HG02678 (cell line): ENCODE measurements around the gene PROX1.

Experiments used
- ATAC-seq: cut with Tn5 transposase; IDR thresholded peaks from one replicate; pipeline ENCODE4 v1.9.1; 2021; ENCODE audit warnings: mild to moderate bottlenecking, moderate library complexity; ENCODE audit not compliant: unreplicated experiment

PROX1 gene

DNA sequence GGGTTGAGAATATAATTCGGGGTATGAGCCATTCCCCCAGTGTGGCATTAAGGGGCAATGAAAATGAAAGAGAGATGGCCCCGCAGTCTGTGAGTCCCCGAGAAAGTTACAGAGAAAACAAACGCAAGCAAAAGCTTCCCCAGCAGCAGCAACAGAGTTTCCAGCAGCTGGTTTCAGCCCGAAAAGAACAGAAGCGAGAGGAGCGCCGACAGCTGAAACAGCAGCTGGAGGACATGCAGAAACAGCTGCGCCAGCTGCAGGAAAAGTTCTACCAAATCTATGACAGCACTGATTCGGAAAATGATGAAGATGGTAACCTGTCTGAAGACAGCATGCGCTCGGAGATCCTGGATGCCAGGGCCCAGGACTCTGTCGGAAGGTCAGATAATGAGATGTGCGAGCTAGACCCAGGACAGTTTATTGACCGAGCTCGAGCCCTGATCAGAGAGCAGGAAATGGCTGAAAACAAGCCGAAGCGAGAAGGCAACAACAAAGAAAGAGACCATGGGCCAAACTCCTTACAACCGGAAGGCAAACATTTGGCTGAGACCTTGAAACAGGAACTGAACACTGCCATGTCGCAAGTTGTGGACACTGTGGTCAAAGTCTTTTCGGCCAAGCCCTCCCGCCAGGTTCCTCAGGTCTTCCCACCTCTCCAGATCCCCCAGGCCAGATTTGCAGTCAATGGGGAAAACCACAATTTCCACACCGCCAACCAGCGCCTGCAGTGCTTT, 9.4 kb downstream of the PROX1 start:
- ATAC-seq, result no peak

DNA sequence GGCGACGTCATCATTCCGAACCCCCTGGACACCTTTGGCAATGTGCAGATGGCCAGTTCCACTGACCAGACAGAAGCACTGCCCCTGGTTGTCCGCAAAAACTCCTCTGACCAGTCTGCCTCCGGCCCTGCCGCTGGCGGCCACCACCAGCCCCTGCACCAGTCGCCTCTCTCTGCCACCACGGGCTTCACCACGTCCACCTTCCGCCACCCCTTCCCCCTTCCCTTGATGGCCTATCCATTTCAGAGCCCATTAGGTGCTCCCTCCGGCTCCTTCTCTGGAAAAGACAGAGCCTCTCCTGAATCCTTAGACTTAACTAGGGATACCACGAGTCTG, 10.0 kb downstream of the PROX1 start:
- no peak for ATAC-seq

DNA sequence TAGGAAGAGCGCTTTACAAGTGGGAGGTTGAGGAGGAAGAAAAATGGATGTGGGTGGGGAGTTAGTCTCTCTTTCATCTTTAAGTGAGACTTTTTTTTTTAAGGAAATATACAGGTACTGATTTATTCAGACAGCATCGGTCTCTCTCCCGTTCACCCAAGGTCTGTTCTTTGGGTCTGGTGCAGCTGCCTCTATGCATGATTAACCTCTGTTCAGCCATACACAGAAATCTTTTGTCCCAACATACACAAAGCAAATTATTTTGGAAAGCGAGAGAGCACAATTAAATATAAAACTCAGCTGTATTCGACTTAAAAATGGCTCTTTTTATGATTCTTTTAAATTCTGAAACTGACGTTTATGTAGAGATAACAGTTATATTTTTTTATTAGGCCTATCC, 11.0 kb downstream of the PROX1 start:
- no peak for ATAC-seq

DNA sequence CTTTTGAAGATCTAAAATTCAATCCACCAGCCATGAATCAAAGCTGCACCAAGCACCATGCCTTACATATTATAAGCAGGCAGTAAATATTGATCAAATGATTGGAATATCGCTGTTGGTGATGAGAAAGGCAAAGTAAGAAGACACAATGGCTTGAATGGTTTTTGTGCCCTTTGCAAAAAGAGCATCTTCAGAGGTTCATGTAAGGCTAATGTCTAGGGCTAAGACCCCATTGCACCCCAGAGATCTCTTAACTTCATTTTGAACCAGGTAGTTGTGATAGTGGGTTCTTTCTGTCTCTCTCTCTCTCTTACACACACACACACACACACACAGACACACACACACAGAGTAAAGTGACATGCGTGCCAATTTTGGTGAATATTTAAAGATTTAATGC, 12.0 kb downstream of the PROX1 start:
- ATAC-seq, result no peak

DNA sequence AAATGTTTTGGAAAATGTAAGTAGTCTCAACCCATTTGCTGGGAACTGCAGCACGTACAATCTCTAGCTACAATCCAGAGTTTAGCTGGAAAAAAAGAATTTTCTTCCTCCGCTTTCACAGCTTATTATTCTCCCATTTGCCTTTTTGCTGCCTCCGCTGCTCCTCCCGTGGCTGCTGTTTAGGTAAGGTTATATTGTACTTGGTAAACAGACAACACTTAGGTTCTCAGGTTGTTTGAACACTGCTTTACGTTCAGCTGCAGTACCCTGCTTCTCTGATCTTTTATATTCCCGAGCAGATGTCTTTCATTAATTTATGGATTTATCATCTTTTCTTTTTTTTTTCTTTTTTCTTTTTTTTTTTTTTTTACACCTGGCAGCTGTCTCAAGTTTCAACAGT, 14.3 kb downstream of the PROX1 start:
- ATAC-seq, result no peak

DNA sequence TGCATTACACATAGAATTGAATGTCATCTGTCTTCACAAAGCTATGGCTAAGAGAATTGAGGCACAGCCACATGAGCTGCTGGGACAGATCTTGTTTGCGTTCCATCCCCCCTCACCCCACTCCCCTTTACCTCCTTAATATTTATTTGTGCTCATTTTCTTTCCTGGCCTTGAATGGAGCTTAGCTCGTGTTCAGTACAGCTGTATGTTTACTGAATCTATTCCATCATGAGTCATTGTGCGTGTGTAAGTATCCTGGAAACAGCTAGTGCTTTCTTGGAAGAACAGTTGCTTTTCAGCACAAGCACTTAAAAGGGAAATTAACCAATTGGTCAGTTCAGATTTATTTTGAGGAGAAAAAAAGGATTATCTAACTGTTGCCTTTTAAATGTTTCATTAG, 14.7 kb downstream of the PROX1 start:
- ATAC-seq, result no peak

DNA sequence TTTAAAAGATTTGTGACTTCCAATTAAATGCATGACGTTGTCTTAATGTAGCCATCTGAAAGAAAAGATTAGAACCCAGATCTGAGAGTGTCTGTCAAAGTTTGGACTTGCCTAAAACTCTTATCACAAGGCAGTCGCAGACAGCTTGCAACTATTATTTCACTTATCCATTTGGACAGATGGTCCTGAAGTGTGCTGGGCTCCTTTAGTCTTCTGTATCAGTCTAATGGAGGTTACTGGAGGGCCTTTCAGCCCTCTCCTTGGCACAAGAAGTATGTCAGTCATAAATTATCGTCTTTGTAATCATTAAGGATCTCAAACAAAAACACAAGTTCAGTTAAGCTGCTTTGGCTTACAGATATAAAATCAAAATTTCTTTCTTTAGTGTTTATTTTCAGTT, 15.5 kb downstream of the PROX1 start:
- ATAC-seq, result no peak

DNA sequence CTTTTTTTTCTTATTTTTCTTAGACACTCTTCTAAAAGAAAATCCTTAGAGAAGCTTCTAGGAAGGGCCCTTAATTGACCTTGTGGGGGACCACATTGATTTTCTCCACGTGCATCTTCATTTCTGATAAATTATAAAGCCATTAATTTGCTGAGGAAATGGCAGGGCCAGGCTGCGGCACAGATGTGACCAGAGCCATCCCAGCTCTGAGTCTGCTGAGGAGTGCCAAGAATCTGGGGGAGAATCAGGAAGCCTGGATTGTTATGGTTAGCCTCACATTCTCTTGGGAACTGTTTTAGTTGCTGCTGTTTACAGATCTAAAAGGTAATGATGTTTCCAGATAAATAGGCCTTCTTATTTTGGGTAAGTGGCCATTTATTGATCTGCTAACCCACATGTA, 16.2 kb downstream of the PROX1 start:
- ATAC-seq, result no peak

DNA sequence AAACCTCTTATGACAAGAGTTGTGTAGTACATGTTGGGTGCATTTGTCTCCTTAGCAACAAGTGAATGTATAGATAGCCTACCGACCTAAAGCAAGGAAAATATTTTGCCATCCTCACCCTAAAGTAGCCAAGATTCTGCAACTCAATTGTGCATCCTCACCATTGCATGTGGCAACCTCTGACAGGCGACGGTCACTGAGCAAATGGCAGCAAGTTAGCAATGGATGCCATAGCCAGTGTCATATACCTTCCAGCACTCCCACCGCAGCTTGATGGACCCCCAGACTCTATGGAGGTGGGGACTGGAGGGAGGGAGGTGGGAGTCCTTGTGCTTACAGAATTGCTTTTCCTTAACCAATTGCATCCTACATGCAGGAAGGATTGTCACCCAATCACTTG, 17.0 kb downstream of the PROX1 start:
- no peak for ATAC-seq

DNA sequence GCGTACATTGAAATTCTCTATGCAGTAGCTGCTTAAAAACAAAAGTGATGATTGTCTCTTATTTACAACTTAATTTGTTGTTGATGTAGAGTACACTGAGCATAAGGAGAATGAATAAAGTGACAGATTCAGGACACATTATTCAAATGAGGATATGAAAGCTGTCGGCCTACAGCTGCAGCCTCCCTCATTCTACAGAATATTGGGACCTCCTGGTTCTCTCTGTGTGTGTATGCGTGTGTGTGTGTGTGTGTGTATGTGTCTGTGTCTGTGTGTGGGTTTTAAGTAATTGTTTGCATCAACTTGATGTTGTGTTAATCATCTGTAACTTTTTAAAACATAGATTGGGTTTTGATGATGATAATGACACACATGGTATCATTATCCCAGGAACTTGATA, 17.9 kb downstream of the PROX1 start:
- ATAC-seq, result no peak

DNA sequence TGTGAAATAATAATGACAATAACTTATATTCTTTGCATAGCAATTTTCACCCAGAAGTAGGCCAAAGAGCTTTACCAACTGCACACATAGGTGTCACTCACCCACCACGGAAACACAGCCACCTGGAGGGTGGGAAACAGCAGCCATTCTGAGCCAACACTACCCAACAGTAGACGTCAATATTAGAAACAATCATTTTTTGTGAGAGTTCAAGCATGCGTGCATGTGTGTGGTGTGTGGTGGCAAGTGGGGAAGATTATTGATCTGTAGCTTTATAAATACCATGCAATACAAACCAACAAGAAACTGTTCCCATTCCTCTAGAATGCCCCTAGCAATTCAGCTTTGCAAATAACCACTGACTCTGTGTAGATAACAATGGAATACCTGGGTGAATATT, 19.1 kb downstream of the PROX1 start:
- ATAC-seq, result no peak

DNA sequence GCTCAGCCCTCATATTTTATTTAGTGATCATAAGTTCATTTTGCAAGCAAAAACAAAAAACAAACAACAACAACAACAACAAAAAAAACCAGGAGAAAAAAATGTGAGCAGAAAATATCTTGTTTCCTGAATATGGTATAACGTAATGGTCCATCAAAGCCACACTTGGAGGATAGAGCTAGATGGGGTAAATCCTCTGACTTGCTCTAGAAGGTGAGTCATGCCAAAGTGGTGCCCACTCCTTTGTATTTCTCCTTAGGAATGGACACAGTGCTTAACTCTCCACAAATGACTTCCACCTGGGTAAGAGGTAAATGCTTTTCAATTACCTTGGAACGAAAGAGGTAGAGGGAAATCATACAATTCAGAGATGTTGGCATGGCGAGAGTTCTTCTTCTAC, 20.6 kb downstream of the PROX1 start:
- ATAC-seq, result no peak

DNA sequence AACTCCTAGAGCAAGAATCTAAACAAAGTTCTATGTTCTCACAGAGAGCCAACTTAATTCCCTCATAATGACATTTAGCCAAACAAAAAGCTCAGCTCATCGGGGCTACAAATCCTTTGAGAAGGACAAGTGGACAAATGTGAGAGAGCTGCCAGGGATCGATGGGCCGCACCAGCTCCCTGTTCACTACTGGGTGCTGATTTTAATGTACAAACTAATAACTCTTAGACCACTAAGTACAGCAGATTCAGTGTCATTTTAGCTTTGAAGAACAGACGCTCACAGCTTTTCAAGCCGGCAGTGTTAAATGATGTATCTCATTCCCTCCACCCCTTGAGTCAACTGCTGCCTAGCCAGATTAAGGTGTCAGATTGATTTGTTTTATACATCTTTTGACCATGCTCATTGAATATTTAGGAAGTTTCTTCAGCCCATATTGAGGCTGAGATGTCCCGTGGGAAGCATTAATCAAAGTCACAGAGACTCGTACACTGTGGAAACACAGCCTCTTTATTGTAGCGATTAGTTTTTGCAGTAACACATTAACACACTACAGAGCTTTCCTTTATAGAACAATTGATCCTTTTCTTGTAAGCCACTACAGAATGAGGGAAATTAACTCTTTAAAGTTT, 21.1 kb downstream of the PROX1 start:
- ATAC-seq, result no peak

DNA sequence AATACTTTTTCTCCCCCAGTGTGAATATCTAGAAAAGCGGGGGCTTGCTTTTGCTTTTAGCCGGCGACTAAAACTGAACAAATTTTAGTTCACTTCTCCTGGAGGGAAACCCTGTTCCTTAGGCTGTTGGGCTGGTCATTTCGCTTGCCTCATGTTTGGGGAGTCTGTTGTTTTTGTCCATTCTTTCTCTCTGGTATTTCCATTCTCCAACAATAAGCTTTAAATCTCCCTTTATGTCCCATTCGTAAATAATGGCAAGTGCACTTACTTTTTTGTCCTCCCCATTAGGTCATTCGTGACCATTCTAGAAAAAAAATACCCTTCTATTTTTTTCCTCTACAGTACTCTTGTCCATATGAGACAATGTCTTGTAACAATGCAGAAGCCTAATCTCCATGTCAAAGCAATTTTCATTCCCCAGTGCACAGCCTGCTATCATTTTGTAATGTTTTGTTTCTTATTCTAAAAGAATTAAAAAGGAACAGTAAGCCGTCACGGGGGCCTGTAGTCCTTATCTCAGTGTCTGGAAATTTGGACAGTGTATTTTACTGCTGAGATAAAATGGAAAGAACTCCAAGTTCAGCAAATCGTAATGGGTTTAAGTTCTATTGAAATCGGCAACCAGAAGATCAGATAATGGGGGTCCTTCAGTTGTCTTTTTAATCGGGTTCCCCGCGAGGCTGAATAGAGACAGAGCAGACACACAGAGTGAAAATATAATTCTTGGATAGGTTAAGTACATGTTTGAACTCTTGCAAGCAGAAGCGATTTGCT, 21.8 kb downstream of the PROX1 start:
- ATAC-seq, result no peak

DNA sequence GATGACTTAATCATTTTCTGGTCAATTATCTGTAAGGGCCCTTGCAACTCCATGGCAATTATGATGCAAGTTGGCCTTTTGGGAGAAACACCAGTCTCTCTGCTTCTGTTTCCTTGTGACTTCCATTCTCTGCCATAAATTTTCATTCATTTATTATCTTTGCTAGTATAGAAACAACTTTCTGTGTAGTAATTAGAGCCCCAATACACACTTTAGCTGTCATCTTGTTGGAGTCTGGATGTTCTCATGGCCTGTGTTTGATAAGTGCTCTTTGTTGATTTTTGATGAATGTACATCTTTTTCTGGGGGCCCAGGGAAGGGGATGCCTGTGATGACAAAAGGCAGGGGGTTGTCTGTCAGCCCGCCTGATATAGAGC, 22.4 kb downstream of the PROX1 start:
- ATAC-seq, result no peak

DNA sequence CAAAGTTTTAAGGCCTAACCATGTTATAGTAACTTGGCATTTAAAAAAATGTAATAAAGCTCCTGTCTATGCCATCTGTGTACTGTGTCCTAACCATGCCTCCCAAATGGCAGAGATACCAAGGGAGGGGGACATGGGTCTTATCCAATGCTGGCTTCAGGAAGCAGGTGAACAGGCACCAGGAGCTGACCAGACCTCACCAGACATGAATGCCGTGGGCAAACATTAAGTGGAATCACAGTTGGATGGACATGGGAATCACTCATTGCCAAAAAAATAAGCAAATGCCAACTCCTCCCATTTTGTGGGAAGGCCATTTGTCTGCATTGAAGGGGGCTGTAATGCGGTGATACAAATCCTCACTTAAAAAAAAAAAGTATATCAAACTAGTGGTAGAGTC, 22.9 kb downstream of the PROX1 start:
- no peak for ATAC-seq

DNA sequence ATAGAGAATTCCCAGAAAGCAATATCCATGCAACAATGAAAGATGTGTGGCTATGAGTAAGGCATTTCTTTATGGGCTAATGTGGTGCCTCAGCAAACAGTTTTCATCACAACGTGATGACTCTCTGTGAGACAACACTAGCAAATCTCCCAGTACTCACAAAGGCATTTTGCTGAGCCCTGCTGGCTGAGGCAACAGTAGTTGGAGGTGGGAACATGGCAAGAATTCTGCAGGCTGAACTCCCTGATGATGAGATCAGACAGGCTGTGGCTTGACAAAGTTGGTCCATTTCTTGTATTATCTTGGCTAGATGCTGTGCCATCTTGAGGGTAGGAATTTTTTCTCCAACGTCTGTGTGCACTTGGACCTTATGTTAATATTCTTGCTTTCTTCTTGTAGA, 24.6 kb downstream of the PROX1 start:
- no peak for ATAC-seq

DNA sequence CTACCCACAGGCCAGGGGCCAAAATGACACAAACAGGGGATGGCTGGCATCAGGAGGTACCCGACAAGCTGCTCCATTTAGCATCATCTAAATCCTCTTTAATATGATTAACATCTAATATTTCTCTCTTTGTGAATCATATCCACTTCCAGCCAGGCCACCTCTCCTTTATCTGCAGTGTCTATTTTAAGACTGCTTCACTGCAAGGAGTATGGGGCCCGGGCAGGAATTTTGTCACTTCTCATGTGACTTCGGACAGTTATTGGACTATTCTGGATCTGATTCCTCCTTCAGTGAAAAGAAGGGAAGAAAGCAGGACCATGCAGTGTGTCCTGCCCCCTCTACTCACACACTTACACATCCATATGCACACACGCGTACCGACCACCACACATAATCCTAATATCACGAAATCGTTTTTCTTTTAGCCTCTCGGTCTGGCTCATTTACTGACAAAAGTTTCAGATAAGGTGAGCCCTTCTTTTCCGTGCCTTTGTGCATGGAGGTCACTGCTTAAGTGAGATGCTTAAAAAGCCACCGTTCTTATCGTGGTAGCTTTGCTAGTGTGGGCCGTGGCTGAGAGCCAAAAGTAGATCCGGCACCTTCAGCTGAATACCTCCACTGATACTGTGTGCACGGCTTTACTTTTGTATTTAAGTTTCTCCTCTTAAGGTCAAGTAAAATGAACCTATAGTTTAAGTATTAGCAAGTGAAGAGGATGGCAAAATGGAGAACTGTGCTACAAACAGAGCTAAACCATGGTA, 26.0 kb downstream of the PROX1 start:
- no peak for ATAC-seq

DNA sequence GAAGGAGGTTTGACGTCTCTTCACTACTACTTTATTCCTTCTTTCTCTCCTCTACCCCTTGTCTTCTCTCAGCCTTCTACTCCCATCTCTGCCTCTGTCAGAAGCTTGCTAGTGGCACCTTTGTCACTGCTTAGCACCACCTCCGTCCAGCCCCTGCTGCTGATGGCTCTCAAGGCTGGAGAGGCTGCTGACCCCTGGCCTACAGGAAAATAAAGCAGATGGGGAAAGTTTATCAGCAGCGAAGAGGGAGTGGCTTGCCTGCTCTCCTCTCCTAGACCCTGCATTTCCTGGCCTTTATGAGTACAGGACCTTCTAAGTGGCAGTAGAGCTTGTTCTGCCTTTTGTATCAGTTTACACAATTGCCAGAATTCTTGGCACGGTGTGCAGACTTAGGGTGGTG, 27.0 kb downstream of the PROX1 start:
- ATAC-seq, result no peak

DNA sequence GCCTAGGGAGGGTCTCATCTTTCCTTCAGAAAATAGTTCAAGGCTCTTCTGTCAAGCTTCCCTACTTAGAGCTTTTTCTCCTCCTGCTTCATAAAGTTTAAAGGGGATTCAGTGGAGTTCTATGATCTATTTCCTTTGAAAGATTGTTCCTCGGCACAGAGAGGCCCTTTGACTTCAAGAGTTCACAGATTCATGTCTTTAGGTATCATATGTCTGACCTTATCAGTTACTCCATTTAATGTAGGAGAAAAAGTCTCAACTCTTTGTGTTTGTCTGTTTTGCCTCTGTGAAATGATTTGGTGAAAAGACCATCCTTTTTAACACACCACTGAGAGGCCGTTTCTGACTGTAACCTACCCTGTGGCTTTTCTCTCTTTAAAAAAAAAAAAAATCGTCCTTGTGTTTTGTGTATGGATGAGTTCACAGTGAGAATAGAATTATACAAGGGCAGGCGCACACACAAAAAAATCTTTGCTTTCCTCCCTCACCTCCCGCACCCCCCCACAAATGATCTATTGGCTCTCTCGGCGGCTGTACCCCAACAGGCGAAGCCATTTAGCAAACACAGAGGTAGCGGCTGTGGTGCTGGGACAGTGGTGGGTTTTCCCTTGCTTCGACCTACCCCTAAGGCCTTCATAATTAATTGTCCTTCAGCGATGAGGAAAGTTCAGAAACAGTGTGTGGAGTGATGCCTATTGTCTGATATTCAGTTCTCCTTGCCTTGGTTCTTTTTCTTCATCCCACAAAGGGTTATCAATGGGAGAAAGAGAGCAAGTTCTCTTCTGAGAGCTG, 29.6 kb downstream of the PROX1 start:
- ATAC-seq, result no peak
